Lower lobe of right lung (tissue), 2 donors: Measurements from ENCODE around the gene CCDC134. TPM values are rescaled to one million over a fixed set of nuclear protein-coding genes. Genes with fewer than 3 reads are reported as not detected.

Experiments used
- ATAC-seq, 2 donors: fragments of 200-7000 bp; cut with Tn5 transposase; one replicate each; pipeline ENCODE4 v1.9.1; 2020 to 2022; ENCODE audit warnings: mild to moderate bottlenecking in 2 of 2, moderate library complexity in 2 of 2
- DNase-seq: peaks from one replicate; pipeline ENCODE4 v3.0.0-alpha.2; 2020
- H3K27ac ChIP-seq: fragments of 200-600 bp; one replicate; pipeline ENCODE4 v1.8.0; 2022
- H3K27me3 ChIP-seq: fragments of 200-600 bp; one replicate; pipeline ENCODE4 v1.8.0; 2022; ENCODE audit warnings: low read depth
- H3K36me3 ChIP-seq: fragments of 200-600 bp; one replicate; pipeline ENCODE4 v1.8.0; 2022; ENCODE audit warnings: mild to moderate bottlenecking
- H3K4me1 ChIP-seq: fragments of 200-600 bp; one replicate; pipeline ENCODE4 v1.8.0; 2022
- H3K4me3 ChIP-seq: fragments of 200-600 bp; one replicate; pipeline ENCODE4 v1.8.0; 2022; ENCODE audit warnings: mild to moderate bottlenecking
- H3K9me3 ChIP-seq: fragments of 200-600 bp; one replicate; pipeline ENCODE4 v1.8.0; 2022
- CTCF ChIP-seq: fragments of 200-600 bp; IDR thresholded peaks from one replicate; pipeline ENCODE4 v1.8.0; 2022; ENCODE audit warnings: antibody characterized with exemption, mild to moderate bottlenecking
- intact Hi-C: fragments of 100-400 bp; cut with DNase I; formaldehyde crosslinking; loops from one replicate; pipeline ENCODE4 v1.11.0; 2022
- total RNA-seq: library from RNA; stranded (reverse); fragmentation: NEBNext Ultra II Directional; extraction: Animal tissue kit (Norgen Biotek cat#: 25700); gene quantifications from one replicate; pipeline ENCODE4 v1.2.1, GENCODE V29; 2021
- donor health status: DM: no; HTN: yes; CAD: no; lungs with severe emphysema.

Gene CCDC134
- total RNA-seq, 1 donor from 2014 or later = 7.9 TPM

GRCh38 chr22:41779929-41780505 is 20.5 kb upstream of the CCDC134 start:
- peaks cover 14% of the 10 kb centered on the region for H3K4me1 ChIP-seq
- no peak for ATAC-seq

GRCh38 chr22:41780746-41781505 is 19.6 kb upstream of the CCDC134 start:
- DNase-seq = peak; percentile 83
- intact Hi-C loops = no loop called here
- H3K36me3 ChIP-seq = no peaks in the 10 kb centered on the region
- peak overlapping the region; percentile 74 for H3K27ac ChIP-seq
- H3K9me3 ChIP-seq = no peaks in the 10 kb centered on the region
- peak; percentile 89 for ATAC-seq
- peaks cover 14% of the 10 kb centered on the region for H3K4me1 ChIP-seq
- TF ChIP-seq CTCF = no peak
- H3K27me3 ChIP-seq = no peaks in the 10 kb centered on the region
- peak overlapping the region; percentile 38 for H3K4me3 ChIP-seq

More at GRCh38 chr22:41779929-41780505, 20.5 kb upstream of the CCDC134 start:
- intact Hi-C loops = no loop called here
- H3K4me3 ChIP-seq = no peak overlapping the region
- no peak for TF ChIP-seq CTCF
- no peaks in the 10 kb centered on the region for H3K36me3 ChIP-seq
- H3K27ac ChIP-seq = no peak overlapping the region
- DNase-seq = no peak
- H3K9me3 ChIP-seq = no peaks in the 10 kb centered on the region
- no peaks in the 10 kb centered on the region for H3K27me3 ChIP-seq

- intact Hi-C loops = no loop called here
- peaks cover 14% of the 10 kb centered on the region for H3K4me1 ChIP-seq
- H3K4me3 ChIP-seq = peak overlapping the region; percentile 38
- H3K27me3 ChIP-seq = no peaks in the 10 kb centered on the region
- no peak for TF ChIP-seq CTCF
- DNase-seq (no peak), ATAC-seq (peak; percentile 4 to 32)
- peak overlapping the region; percentile 74 for H3K27ac ChIP-seq
- H3K36me3 ChIP-seq = no peaks in the 10 kb centered on the region
- H3K9me3 ChIP-seq = no peaks in the 10 kb centered on the region
These were observed 19.0 kb upstream of the CCDC134 start for GRCh38 chr22:41781507-41781906.

GRCh38 chr22:41782316-41782715 is 18.2 kb upstream of the CCDC134 start:
- intact Hi-C loops = no loop called here
- peak overlapping the region; percentile 74 for H3K27ac ChIP-seq
- no peak for DNase-seq

GRCh38 chr22:41782751-41783150 is 17.7 kb upstream of the CCDC134 start:
- Histone ChIP-seq H3K27me3 (no peaks in the 10 kb centered on the region), H3K4me1 (peaks cover 14% of the 10 kb centered on the region), H3K36me3 (no peaks in the 10 kb centered on the region), H3K27ac (peak overlapping the region; percentile 11), H3K9me3 (no peaks in the 10 kb centered on the region), H3K4me3 (peak overlapping the region; percentile 38)
- intact Hi-C loops = no loop called here
- TF ChIP-seq CTCF = no peak
- ATAC-seq (no peak), DNase-seq (no peak)

More at GRCh38 chr22:41782316-41782715, 18.2 kb upstream of the CCDC134 start:
- Histone ChIP-seq H3K27me3 (no peaks in the 10 kb centered on the region), H3K4me3 (peak overlapping the region; percentile 38), H3K9me3 (no peaks in the 10 kb centered on the region), H3K4me1 (peaks cover 14% of the 10 kb centered on the region), H3K36me3 (no peaks in the 10 kb centered on the region)
- TF ChIP-seq CTCF = no peak
- peak in 1 of 2 donors; percentile 37 for ATAC-seq
